Measurements from ENCODE around the gene BRCC3.
A peak's percentile ranks its signal among the peaks of the same experiment; 100 is the strongest.

The BRCC3 gene

DNA sequence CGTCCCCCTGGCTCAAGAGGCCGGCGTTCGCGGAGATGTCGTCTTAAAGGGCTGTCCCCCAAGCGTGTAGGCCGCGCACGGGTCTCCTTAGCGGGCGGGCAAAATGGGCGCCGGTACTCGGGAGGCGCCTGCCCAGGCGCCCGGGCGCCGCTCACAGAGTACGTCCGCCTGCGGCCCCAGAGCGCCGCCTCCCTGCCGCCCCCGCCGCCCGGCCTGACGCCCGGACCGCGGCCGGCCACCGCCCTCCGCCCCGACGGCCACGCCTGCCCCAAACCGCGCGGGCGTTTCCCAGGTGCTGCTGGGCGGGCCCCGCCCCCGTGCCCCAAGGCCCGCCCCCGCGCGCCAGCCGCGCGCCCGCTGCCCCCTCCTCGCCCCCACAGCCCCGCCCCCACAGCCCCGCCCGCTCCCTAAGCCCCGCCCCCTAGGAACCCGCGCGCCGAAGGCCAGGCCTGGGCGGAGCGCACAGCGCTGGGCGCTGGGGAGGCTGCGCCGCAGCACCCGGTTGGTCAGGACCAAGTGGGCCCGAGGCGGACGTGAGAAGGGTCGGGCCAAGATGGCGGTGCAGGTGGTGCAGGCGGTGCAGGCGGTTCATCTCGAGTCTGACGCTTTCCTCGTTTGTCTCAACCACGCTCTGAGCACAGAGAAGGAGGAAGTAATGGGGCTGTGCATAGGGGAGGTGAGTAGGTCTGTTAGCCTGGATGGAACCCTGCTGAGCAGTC, at the start of gene BRCC3, which contains the start of the genes CMC4 and MTCP1:
Gene BRCC3, plus strand, starts transcription at position 534 of the 719 bp plus-strand sequence. Its CDS starts 20 bp downstream, at position 554.
Gene CMC4, minus strand, starts transcription at position 162 of the 719 bp plus-strand sequence. CDS start 7,113 bp downstream, outside the sequence.
Gene MTCP1, minus strand, starts transcription at position 162 of the 719 bp plus-strand sequence. CDS start 5,126 bp downstream, outside the sequence.
- DNase-seq (ENCODE audit: low read depth): peak; percentile 65

DNA sequence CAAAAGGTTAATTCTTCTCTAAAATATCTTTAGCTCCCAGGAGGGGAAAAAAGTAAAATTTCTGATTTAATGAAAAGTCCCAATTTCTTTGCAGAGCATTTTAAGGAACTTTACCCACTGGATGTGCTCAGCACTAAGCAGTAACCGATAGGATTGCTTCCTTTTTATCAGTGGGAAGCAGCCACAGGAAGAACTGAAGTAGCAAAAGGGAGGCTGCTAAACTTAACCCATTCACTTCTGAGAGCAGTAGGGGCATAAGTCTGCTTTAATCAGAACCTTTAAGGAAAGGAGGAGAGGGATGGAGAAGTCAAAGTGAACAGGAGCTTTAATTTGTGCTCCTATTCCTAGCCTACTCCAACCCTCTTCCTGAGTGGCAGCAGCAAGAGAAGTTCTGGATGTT, 48.7 kb upstream of the BRCC3 start, which contains the start of gene F8:
Gene F8, minus strand, starts transcription at position 139 of the 400 bp plus-strand sequence. CDS start 171 bp downstream, outside the sequence.
- no peak for DNase-seq (ENCODE audit: low read depth)

DNA sequence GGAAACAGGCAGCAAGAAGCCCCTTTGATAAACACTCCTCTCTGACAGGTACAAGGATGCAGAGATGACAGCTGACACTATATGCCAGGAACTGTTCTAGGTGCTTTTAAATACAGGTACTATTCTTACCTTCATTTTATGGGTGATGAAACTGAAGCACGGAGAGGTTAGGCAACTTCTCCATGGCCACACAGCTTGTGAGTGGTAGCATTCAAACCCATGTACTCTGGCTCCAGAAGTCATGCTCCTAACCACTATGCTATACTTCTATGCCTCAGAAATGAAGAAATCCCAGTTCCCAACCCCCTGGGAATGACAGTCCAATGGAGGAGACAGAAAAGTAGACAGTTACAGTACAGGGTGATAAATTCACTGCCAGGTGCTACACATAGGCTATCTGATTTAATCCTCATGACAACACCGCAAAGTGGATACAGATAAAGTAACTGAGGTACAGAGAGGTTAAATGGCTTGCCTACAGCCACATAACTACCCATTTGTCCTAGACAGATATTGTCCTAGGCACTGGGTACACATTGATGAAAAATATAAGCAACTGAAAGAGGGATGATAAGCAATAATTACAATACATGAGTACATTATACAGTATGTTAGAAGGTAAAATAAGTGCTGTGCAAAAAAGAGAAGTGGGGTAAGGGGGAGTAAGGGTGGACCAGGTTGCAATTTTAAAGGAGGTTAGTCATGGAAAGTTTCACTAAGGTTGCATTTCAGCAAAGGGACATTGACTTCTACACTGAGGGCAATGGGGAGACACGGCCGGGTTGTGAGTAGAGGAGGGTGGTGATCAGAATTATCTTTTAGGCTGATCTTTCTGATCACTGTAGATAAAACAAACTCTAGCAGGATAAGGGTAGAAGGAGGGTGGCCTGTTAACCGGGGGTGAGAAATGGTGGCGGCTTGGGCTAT, 47.1 kb upstream of the BRCC3 start:
- DNase-seq (ENCODE audit: low read depth): no peak

DNA sequence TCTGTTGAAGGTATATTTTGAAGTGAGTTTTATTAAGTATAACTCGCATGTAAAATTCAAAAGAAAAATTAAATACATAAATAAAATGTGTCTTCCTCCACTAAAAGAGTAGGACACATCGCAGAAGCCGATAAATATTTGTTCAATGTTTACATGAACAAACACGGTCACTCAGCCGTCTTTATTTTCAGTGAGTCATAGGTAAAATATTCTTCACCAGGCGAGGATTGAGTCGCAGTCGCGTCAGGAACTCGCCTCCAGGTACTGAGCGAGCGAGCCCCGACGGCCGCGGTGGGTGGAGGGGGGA, 44.9 kb upstream of the BRCC3 start:
- DNase-seq (ENCODE audit: low read depth): no peak

GRCh38 chrX:155026727-155027508, 44.4 kb upstream of the BRCC3 start, which contains the start of gene FUNDC2:
TSS of gene FUNDC2 (plus strand) at chrX:155026844. CDS start at chrX:155026939, 95 bp downstream.
- DNase-seq (ENCODE audit: low read depth): peak; percentile 90

- DNase-seq (ENCODE audit: low read depth): no peak
These were observed 43.7 kb upstream of the BRCC3 start for GRCh38 chrX:155027509-155028066.

DNA sequence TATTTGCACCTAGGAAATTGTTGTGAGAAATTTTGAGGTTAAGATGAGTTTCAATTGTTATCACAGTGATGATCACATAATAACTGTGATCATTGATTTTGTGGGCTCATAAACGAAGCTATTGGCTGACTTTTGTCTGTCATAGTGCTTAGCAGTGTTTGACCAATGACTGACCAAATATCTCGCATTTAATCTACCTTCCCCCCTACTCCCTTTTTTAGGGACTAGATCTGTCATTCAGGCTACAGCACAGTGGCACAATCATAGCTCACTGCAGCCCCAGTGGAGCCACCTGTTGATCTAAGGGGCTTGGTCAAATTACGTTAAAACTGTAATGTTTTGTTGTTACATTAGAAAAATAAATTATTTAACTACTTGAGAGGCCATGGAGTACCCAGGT, 43.2 kb upstream of the BRCC3 start:
- no peak for DNase-seq (ENCODE audit: low read depth)

DNA sequence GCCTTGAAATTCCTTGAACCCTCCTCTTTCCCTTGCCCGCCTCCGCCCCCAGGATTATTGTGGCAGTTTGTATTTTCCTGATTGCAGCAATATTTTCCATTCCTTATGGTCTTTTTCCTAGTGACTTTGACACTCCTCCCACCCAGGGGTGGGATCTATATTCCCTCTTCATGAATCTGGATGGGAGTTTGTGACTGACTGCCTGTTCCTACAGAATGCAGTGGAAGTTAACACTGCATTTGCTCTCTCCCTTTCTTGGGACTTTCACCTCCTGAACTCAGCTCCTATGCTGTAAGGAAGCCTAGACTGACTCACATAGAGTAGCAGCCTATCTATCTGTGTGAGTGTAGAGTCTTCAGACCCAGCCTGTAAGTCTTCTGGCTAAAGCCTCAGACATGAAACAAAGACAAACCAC, 42.4 kb upstream of the BRCC3 start:
- no peak for DNase-seq (ENCODE audit: low read depth)

- DNase-seq (ENCODE audit: low read depth): no peak
These were observed 39.7 kb upstream of the BRCC3 start for GRCh38 chrX:155031657-155032056.

- no peak for DNase-seq (ENCODE audit: low read depth)
These were observed 35.6 kb upstream of the BRCC3 start for GRCh38 chrX:155035688-155036087.

DNA sequence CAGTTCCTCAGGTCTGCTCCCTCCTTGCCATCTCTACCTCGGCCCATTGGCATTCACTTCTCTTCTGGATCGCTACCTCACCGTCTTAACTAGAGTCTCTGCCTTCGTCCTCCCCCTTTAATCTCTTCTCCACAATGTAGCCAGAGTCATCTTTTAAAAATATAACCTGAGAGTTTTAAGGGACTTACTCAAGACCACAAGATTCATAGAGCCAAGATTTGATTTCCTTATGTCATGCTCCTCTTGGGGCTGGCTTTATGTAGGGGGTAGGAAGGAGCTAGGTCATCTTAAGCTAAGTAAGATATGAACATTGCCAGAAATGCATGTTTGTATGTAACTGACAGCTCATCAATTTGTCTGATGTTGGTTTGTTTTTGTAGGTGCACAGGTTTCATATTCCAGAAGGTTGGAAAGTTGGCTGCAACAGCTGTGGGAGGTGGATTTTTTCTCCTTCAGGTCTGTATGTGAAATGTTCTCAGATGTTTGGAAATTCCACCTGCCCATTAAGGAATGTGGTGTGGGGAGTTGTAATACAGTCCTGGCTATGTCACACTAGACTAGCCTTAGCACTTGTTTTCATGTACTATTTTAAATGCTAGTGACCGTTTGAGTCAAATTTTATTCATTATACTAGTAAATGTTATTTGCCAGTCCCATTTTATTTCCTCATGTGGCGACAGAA, 25.0 kb upstream of the BRCC3 start:
- DNase-seq (ENCODE audit: low read depth): no peak

DNA sequence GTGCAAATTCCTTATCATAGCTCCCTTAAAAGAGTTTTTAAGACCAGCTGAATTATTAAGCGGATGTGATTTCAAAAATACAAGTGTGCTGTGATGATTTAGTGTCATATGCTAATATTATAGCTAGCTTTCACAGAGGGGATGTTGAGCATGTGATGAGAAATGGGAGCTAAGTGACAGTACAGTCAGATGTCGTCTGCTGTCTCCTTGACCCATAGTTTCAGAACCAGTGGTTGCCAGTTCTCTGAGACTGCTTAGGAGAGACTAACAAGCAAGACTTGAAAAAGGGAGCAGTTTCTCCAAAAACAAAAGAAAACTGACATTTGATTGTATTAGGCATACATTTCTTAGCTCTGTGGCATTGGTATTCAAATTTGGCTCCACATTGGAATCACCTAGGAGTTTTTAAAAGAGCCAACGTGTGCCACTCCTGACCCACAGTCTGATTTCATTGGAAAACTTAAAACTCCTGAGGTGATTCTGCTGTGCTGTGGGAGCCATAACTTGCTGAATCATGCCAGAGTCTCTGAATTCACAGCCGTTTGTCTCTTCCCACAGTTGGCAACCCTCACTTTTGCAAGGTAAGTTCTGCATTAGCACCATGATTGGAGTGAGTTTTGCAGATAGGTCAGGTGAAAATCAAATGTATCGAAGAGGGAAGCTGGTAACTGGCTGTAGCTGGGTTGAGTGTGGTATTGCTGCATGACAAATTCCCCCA, 24.3 kb upstream of the BRCC3 start:
- no peak for DNase-seq (ENCODE audit: low read depth)

- DNase-seq (ENCODE audit: low read depth): no peak
These were observed 22.2 kb upstream of the BRCC3 start for GRCh38 chrX:155048977-155049619.

- DNase-seq (ENCODE audit: low read depth): no peak
These were observed 18.4 kb upstream of the BRCC3 start for GRCh38 chrX:155052738-155053498.

GRCh38 chrX:155053656-155054055, 17.7 kb upstream of the BRCC3 start:
- DNase-seq (ENCODE audit: low read depth): no peak

DNA sequence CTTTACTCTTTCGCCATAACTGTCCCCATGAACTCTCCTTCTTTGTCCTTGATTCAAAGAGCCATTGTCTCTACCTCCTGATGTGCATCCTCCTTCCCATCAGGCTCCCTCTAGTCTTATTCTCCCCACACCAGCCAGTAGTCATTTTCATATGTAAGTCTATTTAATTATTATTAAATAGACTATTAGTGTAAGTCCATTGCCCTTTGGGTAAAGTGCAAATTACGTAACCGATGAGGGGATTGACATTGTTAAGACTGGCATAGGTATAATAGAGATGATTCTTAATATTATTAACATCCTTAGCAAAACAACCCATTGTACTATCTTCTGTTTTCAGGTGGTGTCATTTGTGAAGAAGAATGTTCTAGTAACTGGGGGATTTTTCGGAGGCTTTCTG, 17.1 kb upstream of the BRCC3 start:
- no peak for DNase-seq (ENCODE audit: low read depth)

DNA sequence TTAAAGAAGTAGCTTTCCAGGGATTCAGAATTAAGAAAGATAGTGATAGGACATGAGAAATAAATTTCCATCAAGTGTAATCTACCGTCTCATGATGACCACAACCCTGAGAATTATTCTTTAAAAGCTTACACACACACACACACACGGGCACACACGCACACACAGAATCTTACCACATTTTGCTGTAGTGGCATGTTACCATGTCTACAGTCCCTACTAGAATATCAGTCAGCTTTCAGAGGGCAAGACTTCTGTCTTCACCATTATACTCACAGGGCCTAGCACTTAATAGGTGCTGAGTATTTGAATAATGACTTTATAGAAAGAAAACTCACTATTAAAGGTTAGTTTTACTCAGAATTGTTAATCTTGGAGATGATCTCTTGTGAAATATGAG, 15.8 kb upstream of the BRCC3 start:
- no peak for DNase-seq (ENCODE audit: low read depth)

DNA sequence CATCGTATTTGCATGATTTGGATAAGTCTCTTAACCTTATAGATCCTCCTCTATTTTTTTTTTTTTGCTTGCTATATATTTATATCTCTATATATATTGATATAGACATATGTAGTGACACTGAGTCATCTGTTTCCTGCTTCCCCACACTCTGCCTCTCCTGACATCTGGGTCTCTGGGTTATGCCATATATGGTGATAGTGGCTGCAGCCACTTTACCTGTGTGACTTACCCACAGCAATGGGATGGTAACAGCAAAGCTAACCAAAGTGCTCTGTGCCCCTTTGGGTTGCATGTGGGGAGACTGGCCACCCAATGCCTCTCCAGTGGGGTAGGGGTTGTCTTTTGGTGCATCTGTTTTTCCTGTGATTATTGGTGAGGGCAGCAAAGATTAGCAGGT, 14.8 kb upstream of the BRCC3 start:
- DNase-seq (ENCODE audit: low read depth): no peak
